HFF-Myc (cell line): ENCODE measurements around the gene ARHGAP40.

Experiments
- DNase-seq: peaks from one replicate; pipeline ENCODE4 v3.0.0-alpha.2; 2011; ENCODE audit warnings: low read depth; ENCODE audit errors: extremely low read depth
- H3K4me3 ChIP-seq: replicated peaks from 2 replicates; pipeline ENCODE4 v1.5.1; 2011; ENCODE audit warnings: low read depth, mild to moderate bottlenecking, control low read depth, low read length
- TF ChIP-seq, protein P1 (sequence below): IDR thresholded peaks from 2 replicates; pipeline ENCODE4 v1.5.1; 2012; ENCODE audit warnings: mild to moderate bottlenecking, low read depth, low read length, control low read depth; ENCODE audit errors: missing control alignments

The ARHGAP40 gene

GRCh38 chr20:38617830-38618196 lies 16.2 kb downstream of the ARHGAP40 start:
- TF ChIP-seq, protein P1, sequence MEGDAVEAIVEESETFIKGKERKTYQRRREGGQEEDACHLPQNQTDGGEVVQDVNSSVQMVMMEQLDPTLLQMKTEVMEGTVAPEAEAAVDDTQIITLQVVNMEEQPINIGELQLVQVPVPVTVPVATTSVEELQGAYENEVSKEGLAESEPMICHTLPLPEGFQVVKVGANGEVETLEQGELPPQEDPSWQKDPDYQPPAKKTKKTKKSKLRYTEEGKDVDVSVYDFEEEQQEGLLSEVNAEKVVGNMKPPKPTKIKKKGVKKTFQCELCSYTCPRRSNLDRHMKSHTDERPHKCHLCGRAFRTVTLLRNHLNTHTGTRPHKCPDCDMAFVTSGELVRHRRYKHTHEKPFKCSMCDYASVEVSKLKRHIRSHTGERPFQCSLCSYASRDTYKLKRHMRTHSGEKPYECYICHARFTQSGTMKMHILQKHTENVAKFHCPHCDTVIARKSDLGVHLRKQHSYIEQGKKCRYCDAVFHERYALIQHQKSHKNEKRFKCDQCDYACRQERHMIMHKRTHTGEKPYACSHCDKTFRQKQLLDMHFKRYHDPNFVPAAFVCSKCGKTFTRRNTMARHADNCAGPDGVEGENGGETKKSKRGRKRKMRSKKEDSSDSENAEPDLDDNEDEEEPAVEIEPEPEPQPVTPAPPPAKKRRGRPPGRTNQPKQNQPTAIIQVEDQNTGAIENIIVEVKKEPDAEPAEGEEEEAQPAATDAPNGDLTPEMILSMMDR, result no peak
- H3K4me3 ChIP-seq, result no peak overlapping the region
- no peak for DNase-seq

- no peak for DNase-seq
- no peak overlapping the region for H3K4me3 ChIP-seq
- TF ChIP-seq, protein P1, result no peak
Observed at GRCh38 chr20:38620441-38620840, 18.8 kb downstream of the ARHGAP40 start.

- TF ChIP-seq, protein P1, result no peak
- no peak overlapping the region for H3K4me3 ChIP-seq
- DNase-seq, result no peak
Observed at GRCh38 chr20:38623061-38623460, 21.5 kb downstream of the ARHGAP40 start.

DNA sequence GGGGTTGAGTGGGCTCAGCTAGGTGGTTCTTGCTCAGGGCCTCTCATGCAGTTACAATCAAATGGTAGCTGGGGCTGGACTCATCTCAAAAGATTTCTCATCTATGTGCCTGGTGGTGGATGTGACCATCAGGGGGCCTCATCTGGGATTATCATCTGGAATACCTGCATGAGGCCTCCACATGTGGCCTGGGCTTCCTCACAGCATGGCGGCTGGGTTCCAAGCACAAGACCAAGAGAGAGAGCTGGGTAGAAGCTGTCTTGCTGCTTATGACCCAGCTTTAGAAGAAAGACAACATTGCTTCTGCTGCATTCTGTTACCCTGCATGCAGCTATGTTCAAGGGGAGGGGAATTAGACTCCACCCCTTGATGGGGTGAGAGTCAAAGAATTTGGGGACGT lies 22.5 kb downstream of the ARHGAP40 start:
- H3K4me3 ChIP-seq, result no peak overlapping the region
- DNase-seq, result no peak
- TF ChIP-seq, protein P1, result no peak

DNA sequence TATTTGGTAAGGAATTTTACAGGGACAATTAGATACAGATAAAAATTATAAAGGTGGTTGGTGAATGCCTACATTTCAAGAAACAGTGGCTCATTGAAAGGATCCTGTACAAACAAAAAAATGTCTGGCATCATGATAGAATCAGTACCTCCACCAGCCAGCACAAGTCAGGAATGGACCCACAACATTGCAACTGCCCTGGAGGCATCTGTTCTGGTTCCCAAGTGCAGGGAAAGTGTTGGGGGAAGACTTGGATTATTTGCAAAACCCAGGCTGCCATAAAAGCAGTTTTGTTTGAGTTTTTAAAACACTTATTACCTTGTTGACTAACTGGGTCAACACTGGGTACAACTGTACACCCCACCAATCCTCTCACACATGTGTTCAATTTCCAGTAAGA lies 24.3 kb downstream of the ARHGAP40 start:
- no peak for DNase-seq
- TF ChIP-seq, protein P1, result no peak
- no peak overlapping the region for H3K4me3 ChIP-seq

GRCh38 chr20:38626921-38627659 lies 25.5 kb downstream of the ARHGAP40 start:
- TF ChIP-seq, protein P1, result no peak
- DNase-seq, result no peak
- H3K4me3 ChIP-seq, result no peak overlapping the region
